ENCODE data around the gene PPM1D. TPM values are rescaled to one million over a fixed set of nuclear protein-coding genes. Genes with fewer than 3 reads are reported as not detected.

PPM1D gene
- total and polyA plus RNA-seq, 2 experiments from 2014 or later, result 7.8 to 13.3 TPM

DNA sequence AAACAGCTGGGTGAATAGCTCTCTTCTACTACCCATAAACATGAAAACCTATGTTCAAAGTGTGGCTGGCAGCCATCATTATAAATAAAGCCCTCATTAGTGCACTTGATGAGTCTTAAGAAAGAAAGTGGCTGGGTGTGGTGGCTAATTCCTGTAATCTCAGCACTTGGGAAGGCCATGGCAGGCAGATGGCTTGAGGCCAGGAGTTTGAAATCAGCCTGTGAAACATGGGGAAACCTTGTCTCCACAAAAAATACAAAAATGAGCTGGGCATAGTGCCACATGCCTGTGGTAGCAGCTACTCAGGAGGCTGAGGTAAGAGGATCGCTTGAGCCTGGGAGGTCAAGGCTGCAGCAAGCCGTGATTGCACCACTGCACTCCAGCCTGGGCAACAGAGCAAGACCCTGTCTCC lies 45.6 kb upstream of the PPM1D start (continued):
- TF ChIP-seq ZNF114 (CRISPR knock-in tag; IDR thresholded peaks at IDR 0.05) (no peak), JUNB (IDR thresholded peaks at IDR 0.05; ENCODE audit: unreplicated experiment) (no peak), POLR2AphosphoS5 (IDR thresholded peaks at IDR 0.05; ENCODE audit: low read depth) (no peak)

- Mint-ChIP-seq H3K27ac (no peak overlapping the region), H3K9me3 (peaks cover 62% of the 10 kb centered on the region), H3K36me3 (ENCODE audit: low read depth) (peaks cover 31% of the 10 kb centered on the region), H3K4me1 (no peaks in the 10 kb centered on the region), H3K27me3 (ENCODE audit: insufficient read depth, low read depth, poor library complexity) (peaks cover 3% of the 10 kb centered on the region), H3K4me3 (no peak overlapping the region)
- H3K4me2 ChIP-seq, result no peak overlapping the region
- TF ChIP-seq NANOG (IDR thresholded peaks at IDR 0.05; ENCODE audit: borderline replicate concordance) (no peak), POLR2AphosphoS5 (IDR thresholded peaks at IDR 0.05; ENCODE audit: low read depth) (no peak), CTCF (conservative IDR thresholded peaks at IDR 0.05; ENCODE audit: low read depth in 2 of 2) (no peak), STAT1 (IDR thresholded peaks at IDR 0.05; ENCODE audit: unreplicated experiment) (no peak), EZH2 (IDR thresholded peaks at IDR 0.05; ENCODE audit: low read depth, unreplicated experiment) (no peak), ETS1 (IDR thresholded peaks at IDR 0.05) (no peak)
- no peaks in the 10 kb centered on the region for H3K27me3 ChIP-seq (ENCODE audit: insufficient read depth)
- ATAC-seq (no peak), DNase-seq (ENCODE audit: low spot score) (no peak)
- H3K4me1 ChIP-seq (ENCODE audit: insufficient read depth), result no peaks in the 10 kb centered on the region
- H3K36me3 ChIP-seq (ENCODE audit: insufficient read depth), result no peaks in the 10 kb centered on the region; the same call in 1 of the 2 replicates
- H3K79me2 ChIP-seq (replicated peaks; ENCODE audit: insufficient read depth), result no peaks in the 10 kb centered on the region
- H3F3A ChIP-seq (replicated peaks; ENCODE audit: low read depth), result no peaks in the 10 kb centered on the region
- H3K9me2 ChIP-seq (ENCODE audit: insufficient read depth), result no peaks in the 10 kb centered on the region
- no peak overlapping the region for H2AFZ ChIP-seq
- no peak overlapping the region for H3K27ac ChIP-seq (ENCODE audit: low read depth)
- H3K4me3 ChIP-seq, result no peak overlapping the region
- H4K20me1 ChIP-seq (replicated peaks; ENCODE audit: insufficient read depth), result no peaks in the 10 kb centered on the region
These were observed 44.2 kb upstream of the PPM1D start for GRCh38 chr17:60555786-60556185.

GRCh38 chr17:60557805-60558204 lies 42.2 kb upstream of the PPM1D start:
- DNase-seq (ENCODE audit: low spot score), result peak; percentile 49
- no peaks in the 10 kb centered on the region for H3K79me2 ChIP-seq (replicated peaks; ENCODE audit: insufficient read depth)
- TF ChIP-seq EZH2phosphoT487 (IDR thresholded peaks at IDR 0.05; ENCODE audit: unreplicated experiment), result no peak
- no peak for TF ChIP-seq EZH2 (IDR thresholded peaks at IDR 0.05; ENCODE audit: low read depth, unreplicated experiment)
- TF ChIP-seq CTCF (conservative IDR thresholded peaks at IDR 0.05; ENCODE audit: low read depth in 2 of 2), result no peak
- no peak for TF ChIP-seq STAT1 (IDR thresholded peaks at IDR 0.05; ENCODE audit: unreplicated experiment)
- Mint-ChIP-seq H3K27ac (no peak overlapping the region), H3K4me1 (no peaks in the 10 kb centered on the region), H3K4me3 (no peak overlapping the region), H3K27me3 (ENCODE audit: insufficient read depth, low read depth, poor library complexity) (peaks cover 3% of the 10 kb centered on the region), H3K9me3 (peaks cover 57% of the 10 kb centered on the region), H3K36me3 (ENCODE audit: low read depth) (peaks cover 27% of the 10 kb centered on the region)
- H2AFZ ChIP-seq, result no peak overlapping the region
- H3K4me2 ChIP-seq, result no peak overlapping the region
- H3K27ac ChIP-seq (ENCODE audit: low read depth), result no peak overlapping the region
- no peaks in the 10 kb centered on the region for H3K4me1 ChIP-seq (ENCODE audit: insufficient read depth)
- H3F3A ChIP-seq (replicated peaks; ENCODE audit: low read depth), result no peaks in the 10 kb centered on the region
- no peaks in the 10 kb centered on the region for H4K20me1 ChIP-seq (replicated peaks; ENCODE audit: insufficient read depth)
- H3K4me3 ChIP-seq, result no peak overlapping the region
- H3K36me3 ChIP-seq (ENCODE audit: insufficient read depth), result no peaks in the 10 kb centered on the region; the same call in 1 of the 2 replicates
- no peaks in the 10 kb centered on the region for H3K27me3 ChIP-seq (ENCODE audit: insufficient read depth)
- ATAC-seq, result no peak
- H3K9me2 ChIP-seq (ENCODE audit: insufficient read depth), result no peaks in the 10 kb centered on the region

Measured in GM23338 (cell line).